SH-SY5Y (cell line): Measurements from ENCODE around the gene TRPC6.

Source experiments
- GATA2 ChIP-seq: IDR thresholded peaks from 2 replicates; pipeline ENCODE4 v1.6.1; 2011; ENCODE audit warnings: mild to moderate bottlenecking, low read depth, low read length
- GATA3 ChIP-seq: IDR thresholded peaks from 2 replicates; pipeline ENCODE4 v1.6.1; 2011; ENCODE audit warnings: low read depth, mild to moderate bottlenecking, low read length, moderate library complexity

GRCh38 chr11:101523193-101523592 is 60.6 kb downstream of the TRPC6 start:
- no peak for TF ChIP-seq GATA2
- no peak for TF ChIP-seq GATA3
